ENCODE measurements around the gene GPR15LG.

GPR15LG gene

DNA sequence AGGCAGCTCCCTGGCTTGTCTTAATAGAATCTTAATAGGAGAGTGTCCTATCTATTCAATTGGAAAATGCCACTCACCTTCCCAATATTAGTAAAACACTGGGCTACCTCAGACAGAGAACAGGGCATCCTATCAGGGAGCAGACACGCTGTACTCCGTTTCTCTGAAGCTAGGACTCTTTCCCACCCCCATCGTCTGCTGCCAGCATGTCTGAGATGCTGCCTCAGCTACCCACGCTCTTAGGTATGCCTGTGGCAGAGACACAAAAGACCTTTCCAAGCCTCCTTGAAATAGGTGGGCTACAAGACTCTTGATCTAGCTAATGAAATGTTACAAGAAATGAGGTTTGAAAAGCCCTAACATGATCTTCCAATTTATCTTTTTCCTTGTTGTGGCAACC lies 54.2 kb downstream of the GPR15LG start:
- no peak for ATAC-seq
- TF ChIP-seq ZFP30 (CRISPR knock-in tag; IDR thresholded peaks at IDR 0.05), result no peak

DNA sequence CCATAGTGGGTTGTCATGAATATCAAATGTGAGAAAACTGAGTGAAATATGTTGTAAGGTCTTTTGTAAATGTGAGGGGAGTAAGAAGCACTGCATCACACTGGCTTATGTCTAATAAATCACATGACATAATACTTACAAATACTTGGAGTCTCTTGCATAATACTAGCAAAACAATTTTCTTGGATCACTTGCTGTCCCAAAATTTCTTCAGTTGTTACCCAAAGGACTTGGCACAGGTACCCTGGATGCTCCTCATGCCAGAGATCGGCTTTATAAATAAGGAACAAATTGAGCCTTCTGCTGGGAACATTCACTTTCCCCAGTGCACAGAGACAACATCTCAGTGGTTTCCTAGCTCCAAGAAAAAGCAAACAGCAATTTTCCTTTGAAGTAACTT lies 56.8 kb downstream of the GPR15LG start:
- ATAC-seq, result no peak
- TF ChIP-seq ZFP30 (CRISPR knock-in tag; IDR thresholded peaks at IDR 0.05) (no peak), SNAI2 (CRISPR knock-in tag; IDR thresholded peaks at IDR 0.05) (no peak), CREB5 (CRISPR knock-in tag; IDR thresholded peaks at IDR 0.05; ENCODE audit: low read depth) (no peak), BACH2 (CRISPR knock-in tag; IDR thresholded peaks at IDR 0.05; ENCODE audit: borderline replicate concordance) (no peak), ISL1 (CRISPR knock-in tag; IDR thresholded peaks at IDR 0.05) (no peak), GLIS3 (CRISPR knock-in tag; IDR thresholded peaks at IDR 0.05) (no peak), TOX (CRISPR knock-in tag; IDR thresholded peaks at IDR 0.05; ENCODE audit: borderline replicate concordance) (no peak), PPARA (CRISPR knock-in tag; IDR thresholded peaks at IDR 0.05; ENCODE audit: borderline replicate concordance) (no peak), ZNF8 (CRISPR knock-in tag; IDR thresholded peaks at IDR 0.05) (no peak), ZFP3 (CRISPR knock-in tag; IDR thresholded peaks at IDR 0.05) (no peak), TCF4 (CRISPR knock-in tag; IDR thresholded peaks at IDR 0.05; ENCODE audit: borderline replicate concordance) (no peak), ESRRG (CRISPR knock-in tag; IDR thresholded peaks at IDR 0.05) (no peak), ZNF70 (CRISPR knock-in tag; IDR thresholded peaks at IDR 0.05) (no peak)
- TF ChIP-seq, protein P1, sequence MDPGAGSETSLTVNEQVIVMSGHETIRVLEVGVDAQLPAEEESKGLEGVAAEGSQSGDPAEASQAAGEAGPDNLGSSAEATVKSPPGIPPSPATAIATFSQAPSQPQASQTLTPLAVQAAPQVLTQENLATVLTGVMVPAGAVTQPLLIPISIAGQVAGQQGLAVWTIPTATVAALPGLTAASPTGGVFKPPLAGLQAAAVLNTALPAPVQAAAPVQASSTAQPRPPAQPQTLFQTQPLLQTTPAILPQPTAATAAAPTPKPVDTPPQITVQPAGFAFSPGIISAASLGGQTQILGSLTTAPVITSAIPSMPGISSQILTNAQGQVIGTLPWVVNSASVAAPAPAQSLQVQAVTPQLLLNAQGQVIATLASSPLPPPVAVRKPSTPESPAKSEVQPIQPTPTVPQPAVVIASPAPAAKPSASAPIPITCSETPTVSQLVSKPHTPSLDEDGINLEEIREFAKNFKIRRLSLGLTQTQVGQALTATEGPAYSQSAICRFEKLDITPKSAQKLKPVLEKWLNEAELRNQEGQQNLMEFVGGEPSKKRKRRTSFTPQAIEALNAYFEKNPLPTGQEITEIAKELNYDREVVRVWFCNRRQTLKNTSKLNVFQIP (CRISPR knock-in tag; IDR thresholded peaks at IDR 0.05; ENCODE audit: borderline replicate concordance, low read depth), result no peak
- TF ChIP-seq, protein P2, sequence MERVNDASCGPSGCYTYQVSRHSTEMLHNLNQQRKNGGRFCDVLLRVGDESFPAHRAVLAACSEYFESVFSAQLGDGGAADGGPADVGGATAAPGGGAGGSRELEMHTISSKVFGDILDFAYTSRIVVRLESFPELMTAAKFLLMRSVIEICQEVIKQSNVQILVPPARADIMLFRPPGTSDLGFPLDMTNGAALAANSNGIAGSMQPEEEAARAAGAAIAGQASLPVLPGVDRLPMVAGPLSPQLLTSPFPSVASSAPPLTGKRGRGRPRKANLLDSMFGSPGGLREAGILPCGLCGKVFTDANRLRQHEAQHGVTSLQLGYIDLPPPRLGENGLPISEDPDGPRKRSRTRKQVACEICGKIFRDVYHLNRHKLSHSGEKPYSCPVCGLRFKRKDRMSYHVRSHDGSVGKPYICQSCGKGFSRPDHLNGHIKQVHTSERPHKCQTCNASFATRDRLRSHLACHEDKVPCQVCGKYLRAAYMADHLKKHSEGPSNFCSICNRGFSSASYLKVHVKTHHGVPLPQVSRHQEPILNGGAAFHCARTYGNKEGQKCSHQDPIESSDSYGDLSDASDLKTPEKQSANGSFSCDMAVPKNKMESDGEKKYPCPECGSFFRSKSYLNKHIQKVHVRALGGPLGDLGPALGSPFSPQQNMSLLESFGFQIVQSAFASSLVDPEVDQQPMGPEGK (CRISPR knock-in tag; IDR thresholded peaks at IDR 0.05; ENCODE audit: borderline replicate concordance), result no peak
- TF ChIP-seq, protein P3, sequence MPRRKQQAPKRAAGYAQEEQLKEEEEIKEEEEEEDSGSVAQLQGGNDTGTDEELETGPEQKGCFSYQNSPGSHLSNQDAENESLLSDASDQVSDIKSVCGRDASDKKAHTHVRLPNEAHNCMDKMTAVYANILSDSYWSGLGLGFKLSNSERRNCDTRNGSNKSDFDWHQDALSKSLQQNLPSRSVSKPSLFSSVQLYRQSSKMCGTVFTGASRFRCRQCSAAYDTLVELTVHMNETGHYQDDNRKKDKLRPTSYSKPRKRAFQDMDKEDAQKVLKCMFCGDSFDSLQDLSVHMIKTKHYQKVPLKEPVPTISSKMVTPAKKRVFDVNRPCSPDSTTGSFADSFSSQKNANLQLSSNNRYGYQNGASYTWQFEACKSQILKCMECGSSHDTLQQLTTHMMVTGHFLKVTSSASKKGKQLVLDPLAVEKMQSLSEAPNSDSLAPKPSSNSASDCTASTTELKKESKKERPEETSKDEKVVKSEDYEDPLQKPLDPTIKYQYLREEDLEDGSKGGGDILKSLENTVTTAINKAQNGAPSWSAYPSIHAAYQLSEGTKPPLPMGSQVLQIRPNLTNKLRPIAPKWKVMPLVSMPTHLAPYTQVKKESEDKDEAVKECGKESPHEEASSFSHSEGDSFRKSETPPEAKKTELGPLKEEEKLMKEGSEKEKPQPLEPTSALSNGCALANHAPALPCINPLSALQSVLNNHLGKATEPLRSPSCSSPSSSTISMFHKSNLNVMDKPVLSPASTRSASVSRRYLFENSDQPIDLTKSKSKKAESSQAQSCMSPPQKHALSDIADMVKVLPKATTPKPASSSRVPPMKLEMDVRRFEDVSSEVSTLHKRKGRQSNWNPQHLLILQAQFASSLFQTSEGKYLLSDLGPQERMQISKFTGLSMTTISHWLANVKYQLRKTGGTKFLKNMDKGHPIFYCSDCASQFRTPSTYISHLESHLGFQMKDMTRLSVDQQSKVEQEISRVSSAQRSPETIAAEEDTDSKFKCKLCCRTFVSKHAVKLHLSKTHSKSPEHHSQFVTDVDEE (CRISPR knock-in tag; IDR thresholded peaks at IDR 0.05), result no peak
- TF ChIP-seq, protein P4, sequence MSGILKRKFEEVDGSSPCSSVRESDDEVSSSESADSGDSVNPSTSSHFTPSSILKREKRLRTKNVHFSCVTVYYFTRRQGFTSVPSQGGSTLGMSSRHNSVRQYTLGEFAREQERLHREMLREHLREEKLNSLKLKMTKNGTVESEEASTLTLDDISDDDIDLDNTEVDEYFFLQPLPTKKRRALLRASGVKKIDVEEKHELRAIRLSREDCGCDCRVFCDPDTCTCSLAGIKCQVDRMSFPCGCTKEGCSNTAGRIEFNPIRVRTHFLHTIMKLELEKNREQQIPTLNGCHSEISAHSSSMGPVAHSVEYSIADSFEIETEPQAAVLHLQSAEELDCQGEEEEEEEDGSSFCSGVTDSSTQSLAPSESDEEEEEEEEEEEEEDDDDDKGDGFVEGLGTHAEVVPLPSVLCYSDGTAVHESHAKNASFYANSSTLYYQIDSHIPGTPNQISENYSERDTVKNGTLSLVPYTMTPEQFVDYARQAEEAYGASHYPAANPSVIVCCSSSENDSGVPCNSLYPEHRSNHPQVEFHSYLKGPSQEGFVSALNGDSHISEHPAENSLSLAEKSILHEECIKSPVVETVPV (CRISPR knock-in tag; IDR thresholded peaks at IDR 0.05), result no peak

GRCh38 chr10:84232376-84232775 lies 58.8 kb downstream of the GPR15LG start:
- TF ChIP-seq, protein P1 (CRISPR knock-in tag; IDR thresholded peaks at IDR 0.05; ENCODE audit: borderline replicate concordance, low read depth), result no peak
- TF ChIP-seq, protein P3 (CRISPR knock-in tag; IDR thresholded peaks at IDR 0.05), result no peak
- no peak for TF ChIP-seq ZC3H10 (CRISPR knock-in tag; IDR thresholded peaks at IDR 0.05)
- TF ChIP-seq TCF4 (CRISPR knock-in tag; IDR thresholded peaks at IDR 0.05; ENCODE audit: borderline replicate concordance), result no peak
- TF ChIP-seq PPARA (CRISPR knock-in tag; IDR thresholded peaks at IDR 0.05; ENCODE audit: borderline replicate concordance), result no peak
- TF ChIP-seq BACH2 (CRISPR knock-in tag; IDR thresholded peaks at IDR 0.05; ENCODE audit: borderline replicate concordance), result no peak
- no peak for TF ChIP-seq ZNF565 (CRISPR knock-in tag; conservative IDR thresholded peaks at IDR 0.05; ENCODE audit: low read depth)
- TF ChIP-seq, protein P4 (CRISPR knock-in tag; IDR thresholded peaks at IDR 0.05), result no peak
- no peak for ATAC-seq

Data from SK-N-SH treated with all-trans-retinoic acid at 6 μM for 48 hours (cell line).